Large intestine (tissue), 12 donors: ENCODE measurements around the gene ZNF282. TPM values are rescaled to one million over a fixed set of nuclear protein-coding genes. Genes with fewer than 3 reads are reported as not detected.

Experiments
- DNase-seq, 2 donors: peaks; one replicate each; pipeline versions ENCODE4 v3.0.0 to v3.0.0-alpha.2; 2013
- H3K27ac ChIP-seq: one replicate; pipeline ENCODE4 v1.5.1; 2013; ENCODE audit warnings: low read length
- H3K27me3 ChIP-seq: 2 replicates; pipeline ENCODE4 v1.6.1; 2013; ENCODE audit warnings: low read length; ENCODE audit not compliant: control insufficient read depth, insufficient read depth
- H3K36me3 ChIP-seq: 2 replicates; pipeline ENCODE4 v1.6.1; 2013; ENCODE audit warnings: low read length; ENCODE audit not compliant: control insufficient read depth, insufficient read depth
- H3K4me1 ChIP-seq: one replicate; pipeline ENCODE4 v1.6.1; 2013; ENCODE audit warnings: low read length; ENCODE audit not compliant: control insufficient read depth, insufficient read depth
- H3K4me3 ChIP-seq: one replicate; pipeline ENCODE4 v1.5.1; 2013; ENCODE audit warnings: low read length
- H3K9me3 ChIP-seq: one replicate; pipeline ENCODE4 v1.6.1; 2013; ENCODE audit warnings: mild to moderate bottlenecking, low read depth, low read length, moderate library complexity; ENCODE audit not compliant: control insufficient read depth
- WGBS: methylation state at CpG from one replicate; pipeline ENCODE4 v1.1.5; 2013; ENCODE audit warnings: low lambda C conversion rate; ENCODE audit not compliant: insufficient coverage; 5-methylcytosine and 5-hydroxymethylcytosine counted together
- long read RNA-seq, 11 donors: transcript quantifications; one replicate each; lab custom pipeline, GENCODE V29; 2026
- polyA plus RNA-seq: library from polyadenylated mRNA; unstranded; fragments of 120-200 nt; gene quantifications from one replicate; pipeline ENCODE4 v1.2.1, GENCODE V29; 2013

The ZNF282 gene
- 25.1 TPM for polyA plus RNA-seq
- long read RNA-seq, donor 1, partial matches to known transcripts, result 0 of 1 reads
- long read RNA-seq, donor 1, other reads (novel, unspliced or antisense), result 0 of 1 reads
- long read RNA-seq, donor 2, transcript ZNF282-204 (8 exons, 3,722 nt), result major isoform, 7 of 8 reads
- long read RNA-seq, donor 2, partial matches to known transcripts, result 0 of 8 reads
- long read RNA-seq, donor 2, other reads (novel, unspliced or antisense), result 0 of 8 reads
- long read RNA-seq, donor 3, transcript ZNF282-204 (8 exons, 3,722 nt), result major isoform, 8 of 17 reads
- long read RNA-seq, donor 3, partial matches to known transcripts, result 8 of 17 reads
- long read RNA-seq, donor 3, other reads (novel, unspliced or antisense), result 0 of 17 reads
- long read RNA-seq, donor 4, partial matches to known transcripts, result 0 of 1 reads
- long read RNA-seq, donor 4, other reads (novel, unspliced or antisense), result 0 of 1 reads
- long read RNA-seq, donor 5, partial matches to known transcripts, result 0 of 3 reads
- long read RNA-seq, donor 5, other reads (novel, unspliced or antisense), result 0 of 3 reads
- long read RNA-seq, donor 6, transcript ZNF282-204 (8 exons, 3,722 nt), result major isoform, 6 of 7 reads
- long read RNA-seq, donor 6, partial matches to known transcripts, result 0 of 7 reads
- long read RNA-seq, donor 6, other reads (novel, unspliced or antisense), result 0 of 7 reads
- long read RNA-seq, donor 7, partial matches to known transcripts, result 0 of 1 reads
- long read RNA-seq, donor 7, other reads (novel, unspliced or antisense), result 0 of 1 reads
- long read RNA-seq, donor 8, partial matches to known transcripts, result 17 of 21 reads
- long read RNA-seq, donor 8, other reads (novel, unspliced or antisense), result 0 of 21 reads
- long read RNA-seq, donor 9, partial matches to known transcripts, result 0 of 5 reads
- long read RNA-seq, donor 9, other reads (novel, unspliced or antisense), result 0 of 5 reads
- long read RNA-seq, donor 10, partial matches to known transcripts, result 0 of 2 reads
- long read RNA-seq, donor 10, other reads (novel, unspliced or antisense), result 0 of 2 reads
- long read RNA-seq, donor 11, transcript ZNF282-204 (8 exons, 3,722 nt), result major isoform, 7 of 8 reads
- long read RNA-seq, donor 11, partial matches to known transcripts, result 0 of 8 reads
- long read RNA-seq, donor 11, other reads (novel, unspliced or antisense), result 0 of 8 reads

GRCh38 chr7:149195180-149196150 is at the start of gene ZNF282:
ZNF282 (plus strand) TSS chr7:149195546; CDS start chr7:149195590, 44 bp downstream.
- Histone ChIP-seq H3K4me3 (peak within 1 kb of the TSS; percentile 92), H3K9me3 (no peaks in the 10 kb centered on the region), H3K27ac (peak within 1 kb of the TSS; percentile 96), H3K4me1 (peaks cover 15% of the 10 kb centered on the region), H3K27me3 (peaks cover 2% of the 10 kb centered on the region), H3K36me3 (peaks cover 26% of the 10 kb centered on the region)
- DNase-seq, result peak; percentile 84 to 94
- WGBS, result no CpG with 5 or more reads among the region's 97 CpGs

DNA sequence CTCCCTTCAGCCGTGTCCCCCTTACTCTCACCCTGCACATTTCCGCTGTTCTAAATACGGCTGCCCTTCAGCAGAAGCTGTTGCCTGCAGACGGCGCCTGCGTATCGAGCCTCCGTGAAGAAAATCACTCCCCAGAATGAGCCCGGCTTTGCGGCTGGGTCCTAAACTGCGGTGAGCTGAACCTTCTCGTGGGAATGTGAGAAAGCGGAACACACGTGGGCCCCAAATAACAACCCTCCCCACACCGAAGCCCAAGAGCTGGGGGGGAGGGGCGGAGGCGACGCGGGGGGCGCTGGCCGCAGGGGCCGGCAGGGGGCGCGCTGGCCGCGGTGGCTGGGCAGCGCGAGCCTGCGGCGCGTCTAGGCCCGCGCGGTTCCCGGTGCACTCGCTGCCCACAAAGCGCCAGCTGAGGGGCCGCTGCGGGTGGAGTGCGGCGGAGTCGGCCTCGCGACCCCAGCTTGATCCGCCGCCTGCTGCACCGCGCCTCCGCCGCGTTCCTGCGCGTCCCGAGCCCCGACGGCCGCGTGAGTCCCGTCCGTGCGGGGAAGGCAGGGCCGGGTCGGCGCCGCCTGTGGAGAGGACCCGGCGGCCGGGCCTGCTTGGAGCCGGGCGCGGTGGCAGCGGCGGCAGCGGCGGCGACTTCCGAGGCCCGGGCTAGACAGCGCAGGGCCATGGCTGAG is 48.1 kb upstream of the ZNF282 start, which contains the start of gene ZNF398:
TSS of gene ZNF398 (plus strand) at position 382 of the 680 bp plus-strand sequence. CDS start at position 672, 290 bp downstream.
- peak within 1 kb of the TSS; percentile 84 for H3K27ac ChIP-seq
- no peaks in the 10 kb centered on the region for H3K9me3 ChIP-seq
- WGBS, result no CpG with 5 or more reads among the region's 79 CpGs
- no peaks in the 10 kb centered on the region for H3K27me3 ChIP-seq
- H3K36me3 ChIP-seq, result no peaks in the 10 kb centered on the region
- no peaks in the 10 kb centered on the region for H3K4me1 ChIP-seq
- peak; percentile 73 to 89 for DNase-seq
- H3K4me3 ChIP-seq, result peak within 1 kb of the TSS; percentile 93

DNA sequence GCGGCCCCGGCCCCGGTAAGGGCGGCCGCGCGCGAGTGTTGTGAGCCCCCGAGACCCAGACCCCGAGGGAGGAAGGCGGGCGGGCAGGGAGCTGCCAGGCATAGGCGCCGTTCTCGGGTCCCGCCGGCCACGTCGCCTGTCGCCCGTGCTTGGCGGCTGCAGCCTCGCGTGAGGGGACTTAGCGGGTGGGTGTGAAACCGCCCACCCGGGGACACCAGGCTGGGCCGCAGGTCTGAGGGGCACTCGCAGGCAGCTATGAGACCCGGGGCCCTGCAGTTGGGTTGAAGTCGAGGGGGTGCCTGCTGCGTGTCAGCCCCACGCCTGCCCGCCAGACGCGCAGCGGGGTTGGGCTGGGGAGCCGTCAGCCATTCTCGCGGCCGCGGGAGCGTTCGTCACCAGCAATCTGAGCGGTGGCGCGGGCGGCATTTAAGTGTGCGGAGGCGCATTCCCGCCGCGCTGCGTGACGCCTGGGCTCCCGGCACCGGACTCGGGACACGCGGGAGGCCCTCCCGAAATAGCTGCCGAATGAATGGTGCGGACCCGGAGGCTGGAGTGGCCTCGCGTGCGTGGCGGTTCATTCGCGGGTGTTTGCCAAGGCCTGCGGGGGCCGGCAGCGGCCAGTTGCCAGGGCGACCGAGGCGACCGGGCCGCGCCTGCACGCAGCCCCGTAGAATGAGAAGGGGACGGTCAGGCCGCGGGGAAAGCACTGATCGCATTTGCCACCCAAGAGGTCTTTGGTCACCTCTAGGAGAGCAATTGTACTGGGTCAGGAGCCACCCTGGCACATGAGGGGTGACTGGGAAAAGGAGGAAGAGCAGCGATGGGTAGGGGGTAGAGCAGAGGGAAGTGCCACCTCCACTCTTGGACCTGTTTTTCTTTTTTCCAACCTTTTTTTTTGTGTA is 47.3 kb upstream of the ZNF282 start:
- peak overlapping the region; percentile 83 for H3K27ac ChIP-seq
- no peaks in the 10 kb centered on the region for H3K36me3 ChIP-seq
- WGBS, result no CpG with 5 or more reads among the region's 86 CpGs
- peak; percentile 34 to 71 for DNase-seq
- H3K9me3 ChIP-seq, result no peaks in the 10 kb centered on the region
- H3K4me3 ChIP-seq, result peak overlapping the region; percentile 93
- H3K27me3 ChIP-seq, result no peaks in the 10 kb centered on the region
- no peaks in the 10 kb centered on the region for H3K4me1 ChIP-seq

GRCh38 chr7:149150981-149151380 is 44.4 kb upstream of the ZNF282 start:
- 80% methylated on average over 1 of the region's 4 CpGs for WGBS
- DNase-seq, result no peak
- Histone ChIP-seq H3K27ac (no peak overlapping the region), H3K4me1 (no peaks in the 10 kb centered on the region), H3K9me3 (no peaks in the 10 kb centered on the region), H3K27me3 (no peaks in the 10 kb centered on the region), H3K36me3 (peaks cover 19% of the 10 kb centered on the region), H3K4me3 (no peak overlapping the region)

- Histone ChIP-seq H3K27ac (no peak overlapping the region), H3K27me3 (no peaks in the 10 kb centered on the region), H3K9me3 (no peaks in the 10 kb centered on the region), H3K36me3 (peaks cover 30% of the 10 kb centered on the region), H3K4me1 (no peaks in the 10 kb centered on the region), H3K4me3 (no peak overlapping the region)
- no CpG with 5 or more reads among the region's 2 CpGs for WGBS
- no peak for DNase-seq
These were observed 42.0 kb upstream of the ZNF282 start for GRCh38 chr7:149153346-149153745.

DNA sequence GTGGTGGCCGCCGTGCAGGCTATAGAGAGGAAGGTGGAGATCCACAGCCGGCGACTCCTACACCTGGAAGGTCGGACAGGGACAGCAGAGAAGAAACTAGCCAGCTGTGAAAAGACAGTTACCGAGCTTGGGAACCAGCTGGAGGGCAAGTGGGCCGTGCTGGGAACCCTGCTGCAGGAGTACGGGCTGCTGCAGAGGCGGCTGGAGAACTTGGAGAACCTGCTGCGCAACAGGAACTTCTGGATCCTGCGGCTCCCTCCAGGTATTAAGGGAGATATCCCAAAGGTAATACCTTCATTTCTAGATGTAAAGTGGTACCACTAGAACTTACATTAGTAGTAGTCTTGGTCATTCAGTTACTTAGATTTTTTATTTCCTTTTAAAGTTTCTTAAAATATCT is 41.3 kb upstream of the ZNF282 start:
- H3K36me3 ChIP-seq, result peaks cover 30% of the 10 kb centered on the region
- no CpG with 5 or more reads among the region's 11 CpGs for WGBS

GRCh38 chr7:149156898-149157297 is 38.4 kb upstream of the ZNF282 start:
- Histone ChIP-seq H3K4me3 (no peak overlapping the region), H3K9me3 (no peaks in the 10 kb centered on the region), H3K27ac (no peak overlapping the region), H3K4me1 (no peaks in the 10 kb centered on the region), H3K36me3 (peaks cover 38% of the 10 kb centered on the region), H3K27me3 (no peaks in the 10 kb centered on the region)
- WGBS, result no CpG with 5 or more reads among the region's 6 CpGs
- no peak for DNase-seq

More for the DNA sequence above, 41.3 kb upstream of the ZNF282 start:
- no peak for DNase-seq
- no peak overlapping the region for H3K4me3 ChIP-seq
- H3K4me1 ChIP-seq, result no peaks in the 10 kb centered on the region
- no peak overlapping the region for H3K27ac ChIP-seq
- H3K27me3 ChIP-seq, result no peaks in the 10 kb centered on the region
- no peaks in the 10 kb centered on the region for H3K9me3 ChIP-seq

- no peak overlapping the region for H3K27ac ChIP-seq
- peaks cover 36% of the 10 kb centered on the region for H3K36me3 ChIP-seq
- H3K4me3 ChIP-seq, result no peak overlapping the region
- H3K9me3 ChIP-seq, result no peaks in the 10 kb centered on the region
- H3K4me1 ChIP-seq, result no peaks in the 10 kb centered on the region
- H3K27me3 ChIP-seq, result no peaks in the 10 kb centered on the region
- no CpG with 5 or more reads among the region's 5 CpGs for WGBS
- no peak for DNase-seq
These were observed 34.0 kb upstream of the ZNF282 start for GRCh38 chr7:149161241-149161848.
